Inflammatory macrophage treated with lipopolysaccharide for 4 hours (primary cell): Measurements from ENCODE around the gene TBRG4.
"Not testable (repeated sequence)": the region's sequence is repeated elsewhere in the genome, so short reads cannot be mapped to it uniquely, and the experiment has no call there.

ENCODE experiments used
- DNase-seq: peaks from one replicate; pipeline ENCODE4 v3.0.0-alpha.2; 2020

Gene TBRG4

DNA sequence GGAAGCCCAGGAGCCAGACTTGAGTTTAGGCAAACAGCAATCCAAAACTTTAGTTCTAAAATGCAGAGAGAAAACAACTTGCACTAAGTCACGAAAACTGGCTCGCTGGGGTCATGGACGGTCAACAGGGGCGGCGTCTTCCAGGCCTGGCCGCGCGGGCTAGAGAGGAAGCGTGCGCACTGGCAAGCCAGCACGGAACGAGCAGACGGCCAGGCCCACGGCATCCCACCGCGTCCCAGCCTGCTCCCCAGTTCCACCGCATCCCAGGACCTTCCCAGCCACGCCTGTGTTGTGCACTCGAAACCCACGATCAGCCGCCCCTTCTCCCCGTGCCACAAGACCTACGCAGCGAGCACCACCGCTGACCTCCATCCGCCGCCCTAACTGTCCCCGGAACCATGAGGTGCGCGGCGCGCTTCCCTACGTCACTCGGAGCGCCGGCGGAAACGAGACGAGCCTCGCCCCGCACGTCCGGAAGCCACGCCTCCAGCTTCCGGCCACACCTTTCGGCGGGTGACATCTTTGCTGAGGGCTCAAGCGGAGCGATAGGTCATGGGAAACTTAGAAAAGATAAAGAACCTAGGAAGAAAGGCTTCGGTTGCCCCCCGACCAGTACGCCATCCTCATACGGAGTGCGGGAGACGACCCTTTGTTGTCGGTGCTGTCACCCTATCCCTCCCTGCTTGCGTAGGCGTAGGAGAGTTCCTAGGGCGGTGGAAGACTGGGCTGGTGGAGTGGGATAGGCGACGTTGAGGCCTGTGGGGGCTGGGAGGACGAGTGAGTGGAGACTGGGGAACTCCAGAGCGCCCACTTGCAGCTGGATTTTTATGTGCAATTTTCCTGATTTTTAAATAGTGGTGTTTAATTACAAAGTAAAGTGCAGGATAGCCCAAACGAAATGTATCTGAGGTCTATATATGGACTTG, at the start of gene TBRG4:
TSS of gene TBRG4 (minus strand) at position 400 of the 926 bp plus-strand sequence. CDS start 2,460 bp downstream, outside the sequence.
- DNase-seq: peak; percentile 98

DNA sequence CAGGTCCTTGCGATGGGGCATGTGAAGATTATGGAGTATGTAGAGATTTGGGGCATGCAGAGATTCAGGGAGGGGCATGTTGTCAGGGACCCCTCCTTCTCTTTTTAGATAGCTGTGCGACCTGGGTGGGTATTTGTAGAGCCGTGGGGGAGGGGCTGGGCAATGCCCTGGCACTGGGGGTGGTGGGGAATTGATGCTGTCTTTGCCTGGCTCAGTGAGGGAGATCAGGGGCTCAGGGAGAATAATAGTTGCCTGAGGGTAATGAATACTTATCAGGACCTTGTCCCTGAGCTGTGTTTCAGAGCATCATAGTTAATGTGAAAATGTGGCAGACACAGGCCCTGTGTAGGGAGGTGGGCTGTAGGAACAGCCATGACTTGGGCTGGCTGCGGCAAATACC, 49.6 kb upstream of the TBRG4 start:
- no peak for DNase-seq

GRCh38 chr7:45160417-45160881, 49.0 kb upstream of the TBRG4 start:
- DNase-seq: peak; percentile 18

GRCh38 chr7:45159296-45159695, 47.8 kb upstream of the TBRG4 start:
- DNase-seq: no peak

DNA sequence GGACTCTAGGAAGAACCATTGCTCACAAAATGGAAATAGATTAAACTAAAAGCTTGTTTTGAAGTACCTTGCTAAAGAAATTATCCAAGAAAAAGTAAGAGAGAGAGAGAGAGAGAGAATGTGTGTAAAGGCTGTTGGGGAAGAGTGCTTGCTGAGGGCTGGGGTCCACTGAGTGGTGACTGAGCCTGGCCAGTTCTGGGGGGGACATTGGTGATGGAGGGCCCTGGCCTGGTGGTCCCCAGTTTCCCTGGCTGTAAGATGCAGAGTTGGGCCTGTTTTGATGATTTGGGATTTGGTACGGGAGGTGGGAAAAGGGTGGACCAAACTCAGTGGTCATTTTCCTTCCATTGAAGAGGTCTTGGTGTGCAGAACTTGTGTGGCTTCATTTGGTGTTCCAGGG, 47.0 kb upstream of the TBRG4 start:
- DNase-seq: no peak

GRCh38 chr7:45157653-45158401, 46.3 kb upstream of the TBRG4 start, which contains the start of gene RAMP3:
Gene RAMP3 (plus strand): TSS chr7:45157791. CDS start chr7:45157829, 38 bp downstream.
- DNase-seq: no peak

DNA sequence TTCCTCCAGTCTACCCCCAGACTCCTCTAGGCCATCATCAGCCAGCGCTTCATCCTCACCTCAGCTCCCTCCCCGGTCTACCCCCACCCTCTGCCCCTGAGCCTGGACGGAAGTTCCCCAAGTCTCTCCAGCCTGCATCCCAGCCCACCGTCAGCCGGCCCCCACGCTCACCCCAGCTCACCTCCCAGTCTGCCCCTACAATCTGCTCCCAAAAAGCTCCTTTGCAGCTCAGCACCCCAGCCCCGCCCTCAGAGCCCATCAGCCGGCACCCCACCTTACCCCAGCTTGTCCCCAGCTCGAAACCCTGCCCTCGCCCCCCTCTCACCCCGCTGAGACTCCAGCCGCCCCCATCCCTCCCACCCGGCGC, 45.8 kb upstream of the TBRG4 start:
- DNase-seq: no peak

DNA sequence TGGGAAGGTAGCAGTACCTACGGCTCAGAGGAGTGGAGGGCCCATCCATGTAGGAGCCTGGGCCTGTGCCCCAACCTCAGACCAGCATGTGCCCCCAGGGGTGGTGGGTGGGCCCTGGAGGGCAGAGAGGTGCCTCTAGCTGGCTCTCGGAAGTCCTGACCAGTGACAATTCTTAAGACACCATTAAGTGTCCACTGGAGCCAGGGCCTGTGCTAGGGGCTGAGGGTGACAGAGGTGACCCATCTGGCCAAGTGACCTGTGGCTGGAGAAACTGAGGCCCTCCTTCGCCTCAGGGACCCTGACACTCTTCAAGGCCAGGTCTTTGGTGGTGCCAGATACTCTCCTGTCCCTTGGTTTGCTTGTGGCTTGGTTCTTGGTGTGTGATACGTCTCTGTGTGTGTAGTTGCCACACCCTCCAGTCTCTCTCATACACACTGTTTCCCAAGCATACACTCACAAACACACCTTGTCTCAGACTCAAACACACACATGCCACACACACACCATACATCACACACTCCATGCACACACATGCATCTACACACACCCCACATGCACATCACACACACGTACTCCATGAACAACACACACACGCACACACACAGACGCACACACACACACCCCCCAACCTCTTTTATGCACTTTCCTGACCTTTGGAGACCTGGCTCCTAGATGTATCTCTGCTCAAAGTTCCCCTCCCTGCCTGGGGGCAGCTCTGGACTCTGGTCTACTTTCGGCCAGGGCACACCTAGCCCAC, 45.2 kb upstream of the TBRG4 start:
- DNase-seq: no peak

DNA sequence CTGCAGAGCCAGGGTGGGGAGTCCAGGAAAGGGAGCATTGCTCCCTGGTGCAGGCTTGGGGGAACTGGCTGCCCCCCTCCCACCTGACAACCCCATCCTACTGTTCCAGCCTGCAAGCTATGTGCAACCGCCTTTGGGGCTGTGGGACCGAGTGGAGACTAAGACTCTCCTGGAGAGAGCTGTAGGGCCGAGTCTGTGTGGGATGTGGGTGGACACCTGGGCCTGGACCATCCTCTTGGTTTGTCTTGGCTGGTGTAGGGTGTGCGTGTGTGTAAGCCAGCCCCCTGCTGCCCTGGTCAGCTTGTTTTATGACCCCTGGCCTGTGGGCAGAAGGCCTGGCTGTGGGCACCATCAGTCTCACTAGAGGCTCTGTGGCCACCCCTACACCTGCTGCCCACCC, 44.4 kb upstream of the TBRG4 start:
- no peak for DNase-seq

DNA sequence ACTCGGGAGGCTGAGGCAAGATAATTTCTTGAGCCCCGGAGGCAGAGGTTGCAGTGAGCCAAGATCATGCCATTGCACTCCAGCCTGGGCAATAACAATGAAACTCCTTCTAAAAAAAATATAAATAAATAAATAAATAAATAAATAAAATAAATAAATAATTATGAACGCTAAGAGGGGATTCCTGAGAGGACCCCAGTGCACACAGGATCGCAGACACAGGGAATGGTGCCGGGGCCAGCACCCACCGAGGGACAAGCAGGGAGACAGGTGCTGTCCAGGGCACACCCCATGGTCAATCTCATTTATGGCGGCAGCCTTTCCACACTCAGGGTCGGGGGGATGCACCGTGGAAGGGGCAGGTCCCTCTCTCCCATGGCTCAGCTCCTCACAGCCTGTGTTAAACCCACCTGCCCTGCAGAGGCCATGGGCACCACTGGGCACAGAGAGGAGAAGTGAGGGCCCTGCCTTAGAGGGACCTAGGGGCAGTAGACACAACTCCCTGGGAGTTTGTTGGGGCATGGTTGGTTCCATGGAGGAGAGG, 43.9 kb upstream of the TBRG4 start:
- DNase-seq: no peak

GRCh38 chr7:45153861-45154260, 42.4 kb upstream of the TBRG4 start:
- DNase-seq: not testable (repeated sequence)

DNA sequence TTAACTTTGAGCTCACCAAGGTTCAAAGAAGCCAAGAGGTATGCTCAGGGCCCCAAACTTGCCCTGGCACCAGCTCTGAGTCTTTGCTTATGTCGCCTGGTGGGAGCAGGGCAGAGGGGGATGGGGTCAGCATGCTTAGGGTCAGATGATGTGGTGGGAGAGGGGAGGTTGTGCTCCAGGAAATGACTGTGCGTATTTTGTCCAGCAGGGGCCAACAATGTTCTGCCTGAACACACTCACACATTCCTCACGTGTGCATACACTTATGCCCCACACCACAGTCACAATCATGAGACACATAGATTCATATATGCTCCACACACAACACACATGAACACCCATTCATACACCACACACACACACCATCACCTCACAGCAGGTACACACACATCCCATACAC, 41.7 kb upstream of the TBRG4 start:
- DNase-seq: no peak

- DNase-seq: no peak
These were observed 40.5 kb upstream of the TBRG4 start for GRCh38 chr7:45151967-45152366.

DNA sequence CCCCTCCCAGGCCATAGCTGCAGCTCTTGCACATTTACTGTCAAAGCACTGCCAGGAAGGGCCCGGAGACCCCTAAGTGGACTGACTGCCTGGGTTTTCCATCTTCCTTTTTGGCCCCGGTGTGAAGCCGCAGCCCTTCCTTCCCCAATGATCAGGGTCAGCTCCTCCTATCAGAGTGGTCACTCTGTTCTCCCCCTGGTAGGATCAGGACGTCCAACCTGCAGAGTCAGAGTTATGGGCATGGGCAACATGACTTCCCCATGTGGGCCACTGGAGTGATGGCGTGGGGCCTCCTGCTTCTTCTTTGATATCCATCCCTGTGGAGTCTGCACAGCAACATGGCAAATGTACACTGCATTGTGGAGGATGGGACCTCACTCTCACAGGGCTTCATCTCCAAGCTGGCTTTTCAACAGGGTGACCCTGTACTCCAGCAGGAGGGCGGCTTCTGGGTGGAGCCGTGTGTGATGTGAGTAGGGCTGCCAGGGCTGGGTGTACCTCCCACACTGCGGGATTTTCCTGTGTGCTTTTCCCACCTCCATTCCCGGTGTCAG, 39.7 kb upstream of the TBRG4 start:
- no peak for DNase-seq

GRCh38 chr7:45150199-45150598, 38.7 kb upstream of the TBRG4 start:
- DNase-seq: no peak

DNA sequence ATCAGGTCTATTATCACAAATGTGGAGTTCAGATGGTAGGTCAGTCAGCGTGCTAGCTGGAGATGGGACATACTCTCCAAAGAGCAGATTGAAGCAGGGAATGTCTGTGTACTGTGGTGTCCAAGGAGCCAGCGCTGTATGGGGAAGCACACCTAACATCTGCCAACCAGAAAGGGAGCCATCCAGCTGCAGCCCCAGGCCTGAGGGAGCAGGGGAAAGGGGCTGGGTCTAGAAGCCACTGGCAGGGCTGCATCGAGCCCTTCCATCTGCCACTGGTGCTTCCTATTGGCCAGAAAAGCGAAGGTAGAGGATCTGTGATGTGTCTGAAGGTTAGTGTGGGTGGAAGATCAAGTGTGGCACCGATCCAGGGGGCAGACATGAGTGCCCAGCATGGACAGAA, 38.1 kb upstream of the TBRG4 start:
- no peak for DNase-seq

GRCh38 chr7:45148653-45148973, 37.1 kb upstream of the TBRG4 start:
- DNase-seq: no peak

- no peak for DNase-seq
These were observed 36.6 kb upstream of the TBRG4 start for GRCh38 chr7:45147858-45148652.

- no peak for DNase-seq
These were observed 35.3 kb upstream of the TBRG4 start for GRCh38 chr7:45146531-45147379.

- DNase-seq: no peak
These were observed 34.4 kb upstream of the TBRG4 start for GRCh38 chr7:45145881-45146280.

- no peak for DNase-seq
These were observed 32.1 kb upstream of the TBRG4 start for GRCh38 chr7:45143616-45144015.
